Measurements from ENCODE around the gene MINDY2.

GRCh38 chr15:58877999-58878825, 107.1 kb downstream of the MINDY2 start:
- TF ChIP-seq, protein P1, sequence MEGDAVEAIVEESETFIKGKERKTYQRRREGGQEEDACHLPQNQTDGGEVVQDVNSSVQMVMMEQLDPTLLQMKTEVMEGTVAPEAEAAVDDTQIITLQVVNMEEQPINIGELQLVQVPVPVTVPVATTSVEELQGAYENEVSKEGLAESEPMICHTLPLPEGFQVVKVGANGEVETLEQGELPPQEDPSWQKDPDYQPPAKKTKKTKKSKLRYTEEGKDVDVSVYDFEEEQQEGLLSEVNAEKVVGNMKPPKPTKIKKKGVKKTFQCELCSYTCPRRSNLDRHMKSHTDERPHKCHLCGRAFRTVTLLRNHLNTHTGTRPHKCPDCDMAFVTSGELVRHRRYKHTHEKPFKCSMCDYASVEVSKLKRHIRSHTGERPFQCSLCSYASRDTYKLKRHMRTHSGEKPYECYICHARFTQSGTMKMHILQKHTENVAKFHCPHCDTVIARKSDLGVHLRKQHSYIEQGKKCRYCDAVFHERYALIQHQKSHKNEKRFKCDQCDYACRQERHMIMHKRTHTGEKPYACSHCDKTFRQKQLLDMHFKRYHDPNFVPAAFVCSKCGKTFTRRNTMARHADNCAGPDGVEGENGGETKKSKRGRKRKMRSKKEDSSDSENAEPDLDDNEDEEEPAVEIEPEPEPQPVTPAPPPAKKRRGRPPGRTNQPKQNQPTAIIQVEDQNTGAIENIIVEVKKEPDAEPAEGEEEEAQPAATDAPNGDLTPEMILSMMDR (IDR thresholded peaks at IDR 0.05) = no peak
- TF ChIP-seq POLR2A (IDR thresholded peaks at IDR 0.05; ENCODE audit: low read depth) = no peak
- TF ChIP-seq POLR2AphosphoS5 (IDR thresholded peaks at IDR 0.05) = no peak
- no peak for TF ChIP-seq EP300 (IDR thresholded peaks at IDR 0.05)

Data from esophagus muscularis mucosa (tissue), 4 donors.